T follicular helper cell (primary cell): ENCODE measurements around the gene MAP2.

Experiments used
- DNase-seq: peaks from one replicate; pipeline ENCODE4 v3.0.0-alpha.2; 2020; ENCODE audit warnings: low read depth

The MAP2 gene

DNA sequence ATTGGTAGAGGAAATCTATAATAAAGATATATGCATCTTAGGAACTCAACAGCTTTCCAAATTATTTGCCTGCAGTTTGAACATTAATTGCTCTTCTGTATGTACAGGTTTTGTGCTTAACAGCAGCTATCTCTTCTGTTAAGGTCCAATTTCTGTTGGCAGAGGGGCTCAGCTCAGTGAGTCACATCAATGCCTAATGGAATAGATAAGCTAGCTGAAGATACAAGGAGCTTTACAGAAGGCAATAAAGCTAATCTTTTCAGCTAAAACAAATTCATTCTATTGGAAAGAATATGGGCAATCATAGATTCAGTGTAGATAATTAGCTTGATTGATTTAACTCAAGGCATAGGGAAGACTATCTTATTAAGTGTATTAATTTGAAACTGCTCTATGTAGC is 289.4 kb downstream of the MAP2 start:
- DNase-seq = no peak

DNA sequence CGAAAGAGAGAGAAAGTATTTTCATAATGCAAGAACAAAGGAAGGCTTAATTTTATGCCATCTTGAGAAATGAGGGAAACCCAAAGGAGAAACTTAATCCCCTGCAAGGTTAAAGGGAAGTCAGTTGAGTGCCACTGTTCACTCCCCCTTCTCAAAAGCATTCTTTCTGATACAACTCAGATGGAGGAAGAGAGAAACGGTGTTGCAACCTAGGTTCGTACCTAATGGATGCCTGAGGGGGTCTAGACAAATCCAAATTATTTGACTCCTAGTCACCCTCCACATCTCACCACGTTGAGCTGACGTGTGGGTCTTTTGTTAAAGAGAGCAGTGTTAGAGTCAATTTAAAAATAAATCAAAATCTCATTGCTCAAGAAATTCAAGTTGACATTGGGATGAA is 295.2 kb downstream of the MAP2 start:
- no peak for DNase-seq

DNA sequence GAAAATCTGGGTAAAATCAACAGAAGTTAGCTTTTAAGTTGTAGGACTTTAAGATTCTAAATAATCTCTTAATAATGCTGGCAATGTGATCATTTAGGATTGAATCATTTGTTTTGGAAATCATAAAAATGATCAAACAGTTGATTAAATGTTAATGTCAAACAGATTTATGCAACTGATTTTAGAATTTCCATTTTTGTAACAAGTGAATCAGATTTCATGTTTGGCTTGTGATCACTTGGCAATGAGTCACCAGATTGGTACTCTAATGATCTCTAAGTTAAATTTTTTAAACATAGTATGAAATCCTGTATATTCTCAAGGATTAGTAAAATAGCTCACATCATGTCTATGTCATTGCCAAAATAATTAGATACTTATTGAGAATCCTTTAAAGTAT is 297.6 kb downstream of the MAP2 start:
- DNase-seq = no peak

DNA sequence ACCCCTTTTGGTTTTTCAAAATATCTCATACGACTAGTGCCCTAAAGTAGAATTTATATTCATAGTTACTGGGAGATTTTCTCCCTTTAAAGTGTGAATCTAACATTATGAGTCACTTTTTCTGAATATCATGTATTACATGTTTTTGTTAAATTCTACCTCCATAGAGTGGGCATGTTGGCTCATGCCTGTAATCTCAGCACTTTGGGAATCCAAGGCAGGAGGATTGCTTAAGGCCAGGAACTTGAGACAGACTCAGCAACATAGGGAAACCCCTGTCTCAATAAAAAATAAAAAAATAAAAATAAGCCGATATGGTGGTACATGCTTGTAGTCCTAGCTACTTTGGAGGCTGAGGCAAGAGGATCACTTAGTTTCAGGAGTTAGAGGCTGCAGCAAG is 302.5 kb downstream of the MAP2 start:
- DNase-seq = no peak

DNA sequence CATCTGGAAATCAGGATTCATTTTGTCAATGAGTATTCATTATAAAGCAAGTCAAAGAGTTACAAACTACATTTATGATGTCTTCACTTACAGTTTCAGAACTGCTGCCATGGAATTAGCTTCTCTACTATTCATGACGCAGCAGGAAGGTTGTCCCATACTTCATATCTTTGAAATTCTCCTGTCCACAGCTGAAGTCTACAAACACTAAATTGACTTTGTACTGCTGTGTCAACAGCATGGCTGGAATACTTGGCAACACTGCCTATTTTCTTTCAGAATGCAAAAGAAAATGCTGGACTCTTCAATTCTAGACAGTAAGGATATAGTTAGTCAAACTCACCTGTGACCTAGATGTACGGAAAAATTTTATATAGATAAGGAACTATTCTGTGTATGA is 303.2 kb downstream of the MAP2 start:
- DNase-seq = no peak

DNA sequence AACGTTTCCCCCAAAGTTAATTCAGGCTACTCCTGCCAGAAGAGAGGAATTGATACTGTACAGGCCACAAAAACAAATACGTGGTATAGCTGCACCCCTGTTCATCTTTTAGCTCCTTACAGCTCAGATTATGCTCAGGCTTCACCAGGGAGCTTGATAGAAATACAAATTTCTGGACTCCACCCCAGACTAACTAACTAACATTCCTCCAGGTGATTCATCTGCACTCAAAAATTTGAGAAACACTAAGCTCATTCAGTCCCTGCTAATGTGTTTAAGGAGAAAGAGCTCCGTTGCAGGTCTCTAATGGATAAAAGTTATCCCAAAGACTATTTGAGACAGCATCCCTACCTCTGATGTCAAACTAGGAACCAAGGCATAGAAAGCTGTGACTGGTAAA is 311.0 kb downstream of the MAP2 start:
- no peak for DNase-seq

DNA sequence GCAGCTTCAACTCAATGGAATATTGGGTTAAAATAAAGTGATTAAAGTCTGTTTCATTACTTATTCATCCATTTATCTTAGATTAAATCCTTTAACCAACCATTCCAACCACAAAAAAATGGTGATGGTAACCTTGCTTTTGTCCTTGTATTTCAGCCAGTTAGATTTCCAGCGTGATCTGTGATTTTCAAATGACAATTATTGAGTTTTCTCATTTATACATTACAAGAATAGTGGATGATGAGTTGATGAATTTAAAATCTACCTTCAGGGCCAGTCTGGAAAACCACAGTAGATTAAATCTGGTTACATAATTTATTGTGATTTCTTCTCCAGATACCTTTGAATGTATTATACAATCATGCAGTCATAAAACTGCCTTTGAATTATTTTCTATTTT is 318.1 kb downstream of the MAP2 start:
- DNase-seq = no peak

DNA sequence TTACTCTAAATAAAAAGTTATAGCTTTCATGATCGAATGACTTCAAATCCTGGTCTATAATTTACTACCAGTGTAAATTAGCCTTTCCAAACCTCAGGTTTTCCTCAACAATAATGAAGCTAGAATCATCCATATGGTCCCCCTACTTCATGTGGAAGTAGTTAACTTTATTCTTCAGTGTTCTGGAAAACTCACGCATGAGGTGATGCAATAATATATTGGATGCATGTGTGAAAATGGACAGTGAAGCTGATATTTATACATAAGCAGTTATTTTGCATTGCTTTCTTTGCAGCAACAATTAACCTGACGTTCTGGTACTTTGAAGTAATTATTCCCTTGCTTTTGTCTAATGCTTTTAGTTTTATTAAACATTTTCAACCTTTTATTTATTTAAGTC is 329.2 kb downstream of the MAP2 start:
- DNase-seq = no peak

DNA sequence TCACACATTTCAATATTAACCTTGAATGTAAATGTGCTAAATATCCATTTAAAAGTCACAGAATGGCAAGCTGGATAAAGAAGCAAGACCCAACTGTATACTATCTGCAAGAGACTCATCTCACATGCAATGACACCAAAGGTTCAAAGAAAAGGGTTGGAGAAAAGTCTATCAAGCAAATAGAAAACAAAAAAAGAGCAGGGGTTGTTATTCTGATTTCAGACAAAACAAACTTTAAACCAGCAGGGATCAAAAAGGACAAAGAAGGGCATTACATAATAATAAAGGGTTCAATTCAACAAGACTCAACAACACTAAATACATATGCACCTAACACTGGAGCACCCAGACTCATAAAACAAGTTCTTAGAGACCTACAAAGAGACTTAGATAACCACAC is 333.3 kb downstream of the MAP2 start:
- no peak for DNase-seq

DNA sequence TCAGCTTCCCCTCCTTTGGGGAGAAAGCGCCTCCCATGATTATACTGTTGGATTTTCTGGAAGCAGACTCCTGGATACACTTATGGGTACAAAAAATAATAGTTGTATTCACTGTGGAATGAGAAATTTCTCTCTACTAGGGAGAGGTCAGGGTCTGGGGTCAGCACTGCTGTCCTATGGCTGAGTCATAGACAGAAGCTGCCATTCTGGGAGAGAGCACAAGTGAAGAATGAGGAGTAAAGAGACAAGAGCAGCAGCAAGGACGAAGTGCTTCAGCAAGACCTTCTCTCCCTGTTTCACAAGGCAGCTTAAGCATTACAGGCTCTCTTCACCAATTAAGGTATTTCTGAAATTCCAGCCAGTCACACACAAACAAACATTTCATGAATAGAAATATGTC is 337.7 kb downstream of the MAP2 start:
- DNase-seq = no peak

DNA sequence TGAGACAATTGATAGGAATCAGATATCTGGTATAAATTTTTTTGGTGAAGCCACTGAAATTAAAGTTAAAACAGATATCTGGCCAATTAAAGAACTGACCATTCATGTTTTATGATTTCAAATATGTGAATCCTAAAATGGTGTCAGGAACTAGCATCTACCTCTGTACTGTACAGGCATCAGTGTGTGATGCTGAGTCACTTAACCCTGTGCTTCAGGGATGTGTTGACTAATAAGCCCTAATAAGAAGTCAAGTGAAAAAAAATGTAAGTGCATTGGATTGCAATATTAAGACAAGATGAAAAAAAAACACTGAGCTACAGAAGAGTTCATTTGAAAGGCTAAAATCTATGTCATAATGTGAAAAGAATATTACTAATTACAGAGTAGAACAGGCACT is 338.7 kb downstream of the MAP2 start:
- DNase-seq = no peak

DNA sequence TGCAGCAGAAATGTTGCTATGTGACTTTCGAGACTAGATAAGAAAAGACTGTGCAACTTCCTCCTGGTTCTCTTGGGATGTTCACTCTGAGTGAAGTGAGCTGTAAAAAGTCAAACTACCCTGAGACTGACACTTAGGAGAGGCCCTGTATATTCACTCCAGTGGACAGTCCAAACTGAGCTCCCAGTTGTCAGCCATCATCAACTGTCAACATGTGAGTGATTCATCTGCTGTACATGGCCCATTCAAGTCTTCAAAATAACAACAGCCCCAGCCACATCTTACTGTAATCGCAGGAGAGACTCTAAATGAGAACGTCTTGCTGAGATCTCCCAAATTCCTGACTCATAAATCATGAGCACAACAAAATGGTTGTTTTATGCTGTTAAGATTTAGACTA is 339.3 kb downstream of the MAP2 start:
- DNase-seq = no peak

DNA sequence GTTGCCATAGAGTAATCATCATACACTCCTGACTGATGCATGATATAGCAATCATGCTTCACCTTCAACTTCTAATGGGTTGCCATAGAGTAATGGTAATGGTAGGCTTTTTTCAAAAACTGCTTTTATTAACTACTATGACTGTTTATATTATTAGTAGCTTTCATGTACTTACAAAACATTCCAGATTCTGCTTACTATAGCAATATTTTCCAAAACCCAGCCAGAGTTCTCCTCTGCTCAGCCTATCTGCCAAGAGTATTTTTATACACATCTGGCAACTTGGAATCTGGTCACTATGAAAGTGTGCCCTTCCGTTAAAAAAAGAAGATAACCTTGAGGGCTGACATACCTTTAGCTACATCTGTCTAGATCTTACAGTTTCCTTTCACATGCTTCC is 342.8 kb downstream of the MAP2 start:
- DNase-seq = no peak

DNA sequence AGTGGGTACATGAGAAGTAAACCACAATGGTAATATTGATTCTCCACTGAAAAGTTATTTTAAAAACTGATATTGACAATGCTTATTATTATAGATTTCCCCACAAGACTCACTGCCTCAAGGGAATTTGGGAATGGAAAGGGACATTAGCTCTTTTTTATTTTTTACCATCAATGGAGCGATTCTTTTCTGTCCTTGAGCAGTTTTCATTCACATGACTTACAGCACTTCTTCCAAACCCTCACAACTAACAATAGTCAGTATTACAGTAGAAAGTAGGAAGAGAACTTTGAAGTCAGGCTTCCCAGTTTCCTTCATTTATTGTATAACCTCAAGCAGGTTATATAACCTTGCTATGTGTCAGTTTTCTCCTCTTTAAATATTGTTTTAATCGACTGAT is 343.5 kb downstream of the MAP2 start:
- DNase-seq = no peak

DNA sequence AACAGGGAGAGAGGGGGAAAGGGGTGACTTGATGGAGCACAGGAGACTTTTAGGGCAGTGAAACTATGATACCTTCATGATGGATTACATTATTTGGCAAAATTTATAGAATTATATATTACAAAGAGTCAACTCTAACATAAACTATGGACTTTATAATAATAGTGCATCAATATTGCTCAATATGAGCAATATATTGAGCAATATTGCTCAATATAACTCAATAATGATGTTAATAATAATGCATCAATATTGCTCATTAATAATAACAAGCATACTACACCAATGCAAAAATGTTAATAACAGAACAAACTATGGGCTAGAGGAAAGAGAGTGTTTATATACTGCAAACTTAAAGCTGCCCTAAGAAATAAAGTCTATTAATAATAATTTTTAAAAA is 344.7 kb downstream of the MAP2 start:
- no peak for DNase-seq

DNA sequence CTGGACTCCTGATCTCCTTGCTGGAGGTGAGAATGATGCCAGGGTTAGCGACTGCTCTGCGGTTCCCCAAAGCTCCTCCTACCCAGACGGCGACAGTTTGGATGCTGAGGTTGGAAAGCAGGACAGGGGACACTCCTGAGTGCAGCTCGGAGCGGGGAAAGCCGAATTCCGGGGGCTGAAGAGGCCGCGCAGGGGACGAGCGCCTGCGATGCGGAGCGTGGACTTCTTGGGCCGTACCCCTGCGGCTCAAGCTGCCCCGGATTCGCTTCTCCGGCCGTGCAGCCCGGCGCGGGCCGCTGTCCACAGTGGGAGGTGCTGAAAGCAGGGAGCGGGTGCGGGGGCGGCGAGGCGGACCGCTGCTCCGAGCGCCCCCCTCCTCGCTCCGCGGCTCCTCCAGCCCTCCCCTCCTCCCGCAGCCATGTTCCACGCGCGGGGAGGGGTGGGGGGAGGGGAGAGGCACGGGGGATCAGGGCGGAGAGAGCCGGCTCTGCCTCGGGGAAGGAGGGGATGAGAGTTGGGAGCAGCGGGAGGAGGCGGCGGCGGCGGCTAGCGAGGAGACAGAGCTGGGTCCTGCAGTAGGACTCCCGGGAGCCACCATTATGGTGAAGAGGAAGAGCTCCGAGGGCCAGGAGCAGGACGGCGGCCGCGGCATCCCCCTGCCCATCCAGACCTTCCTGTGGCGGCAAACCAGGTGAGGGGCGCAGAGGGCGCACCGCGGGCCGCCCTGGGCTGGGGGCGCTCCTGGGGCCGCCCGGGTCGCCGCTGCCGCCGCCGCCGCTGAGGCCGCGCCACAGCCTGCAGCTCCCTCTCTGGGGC is 347.8 kb downstream of the MAP2 start, which contains the start of gene UNC80:
TSS of gene UNC80 (plus strand) at position 359 of the 816 bp plus-strand sequence. CDS start at position 600, 241 bp downstream.
- DNase-seq = no peak

DNA sequence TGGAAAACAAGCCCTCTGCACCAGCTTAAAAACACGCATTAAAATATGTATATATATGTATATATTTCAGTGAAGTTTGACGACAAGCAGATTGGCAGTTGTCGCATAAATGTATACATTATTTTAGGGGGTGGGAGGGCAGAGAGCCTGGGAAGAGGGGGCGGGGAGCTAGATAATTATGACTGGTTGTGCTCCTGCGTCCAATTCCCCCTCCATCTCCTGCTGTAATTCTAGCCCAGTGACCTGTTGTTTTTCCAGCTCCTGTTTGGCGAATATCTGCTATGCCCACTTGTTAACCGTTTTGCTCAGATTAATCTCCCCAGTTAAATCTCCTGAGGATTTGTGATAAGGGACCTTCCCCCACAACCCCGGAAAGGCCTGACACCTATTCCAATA is 348.4 kb downstream of the MAP2 start:
- DNase-seq = no peak

DNA sequence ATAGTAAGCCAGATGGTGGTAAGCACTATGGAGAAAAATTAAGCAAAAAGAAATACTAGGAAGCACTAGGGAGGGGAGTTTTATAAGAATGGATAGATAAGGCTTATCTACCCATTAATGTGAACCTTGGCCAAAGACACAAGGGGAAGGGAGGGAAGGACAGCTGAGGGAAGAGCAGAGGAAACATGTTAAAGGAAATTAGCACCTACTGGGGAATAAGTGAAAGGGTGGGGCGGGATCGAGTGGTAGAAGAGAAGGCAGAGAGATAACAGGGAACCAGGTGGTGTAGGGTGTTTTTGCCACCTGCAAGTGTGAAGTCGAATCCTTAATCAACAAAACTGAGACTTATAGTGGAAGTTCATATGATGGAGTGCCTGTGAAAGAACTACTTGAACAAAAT is 349.5 kb downstream of the MAP2 start:
- DNase-seq = no peak
